HG03139 (cell line): ENCODE results near the gene PRKG1.
"Not testable (repeated sequence)": the region's sequence is repeated elsewhere in the genome, so short reads cannot be mapped to it uniquely, and the experiment has no call there.

Source experiments
- ATAC-seq: cut with Tn5 transposase; IDR thresholded peaks from one replicate; pipeline ENCODE4 v1.9.1; 2021; ENCODE audit not compliant: unreplicated experiment

Gene PRKG1

GRCh38 chr10:52226197-52226847, 1152.0 kb downstream of the PRKG1 start:
- no peak for ATAC-seq

DNA sequence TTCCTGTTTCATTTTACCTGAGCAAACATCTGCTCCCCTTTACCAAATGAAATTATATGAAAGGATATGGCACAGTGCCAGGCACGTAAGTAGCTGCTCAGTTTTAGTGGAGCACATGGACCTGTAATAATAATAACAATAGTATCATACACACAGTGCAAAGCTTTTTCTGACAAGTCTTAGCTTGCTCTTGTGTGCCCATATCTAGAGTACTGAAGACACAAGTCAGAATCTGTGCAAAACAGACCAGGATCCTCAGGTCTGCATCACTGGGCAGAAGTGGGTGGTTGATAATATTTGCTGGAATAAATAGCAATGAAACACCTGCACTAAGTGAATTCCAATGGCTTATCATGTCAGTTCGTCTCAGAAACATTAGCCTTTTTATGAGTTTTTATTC, 1154.3 kb downstream of the PRKG1 start:
- ATAC-seq, result no peak

- ATAC-seq, result no peak
Measured at GRCh38 chr10:52229291-52229931, 1155.1 kb downstream of the PRKG1 start.

GRCh38 chr10:52232561-52233350, 1158.5 kb downstream of the PRKG1 start:
- ATAC-seq, result peak; percentile 95

DNA sequence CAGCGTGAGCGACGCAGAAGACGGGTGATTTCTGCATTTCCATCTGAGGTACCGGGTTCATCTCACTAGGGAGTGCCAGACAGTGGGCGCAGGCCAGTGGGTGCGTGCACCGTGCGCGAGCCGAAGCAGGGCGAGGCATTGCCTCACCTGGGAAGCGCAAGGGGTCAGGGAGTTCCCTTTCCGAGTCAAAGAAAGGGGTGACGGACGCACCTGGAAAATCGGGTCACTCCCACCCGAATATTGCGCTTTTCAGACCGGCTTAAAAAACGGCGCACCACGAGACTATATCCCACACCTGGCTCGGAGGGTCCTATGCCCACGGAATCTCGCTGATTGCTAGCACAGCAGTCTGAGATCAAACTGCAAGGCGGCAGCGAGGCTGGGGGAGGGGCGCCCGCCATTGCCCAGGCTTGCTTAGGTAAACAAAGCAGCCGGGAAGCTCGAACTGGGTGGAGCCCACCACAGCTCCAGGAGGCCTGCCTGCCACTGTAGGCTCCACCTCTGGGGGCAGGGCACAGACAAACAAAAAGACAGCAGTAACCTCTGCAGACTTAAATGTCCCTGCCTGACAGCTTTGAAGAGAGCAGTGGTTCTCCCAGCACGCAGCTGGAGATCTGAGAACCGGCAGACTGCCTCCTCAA, 1159.2 kb downstream of the PRKG1 start:
- not testable (repeated sequence) for ATAC-seq

GRCh38 chr10:52239771-52240170, 1165.5 kb downstream of the PRKG1 start:
- no peak for ATAC-seq

- ATAC-seq, result no peak
Measured at GRCh38 chr10:52245547-52245946, 1171.3 kb downstream of the PRKG1 start.

- ATAC-seq, result not testable (repeated sequence)
Measured at GRCh38 chr10:52247929-52248328, 1173.6 kb downstream of the PRKG1 start.

GRCh38 chr10:52248697-52249306, 1174.5 kb downstream of the PRKG1 start:
- no peak for ATAC-seq

- no peak for ATAC-seq
Measured at GRCh38 chr10:52249850-52250395, 1175.6 kb downstream of the PRKG1 start.

- ATAC-seq, result no peak
Measured at GRCh38 chr10:52250510-52250909, 1176.2 kb downstream of the PRKG1 start.

- no peak for ATAC-seq
Measured at GRCh38 chr10:52252307-52252706, 1178.0 kb downstream of the PRKG1 start.

- peak; percentile 98 for ATAC-seq
Measured at GRCh38 chr10:52256832-52257691, 1182.8 kb downstream of the PRKG1 start.

- ATAC-seq, result peak; percentile 75
Measured at GRCh38 chr10:52257692-52258075, 1183.4 kb downstream of the PRKG1 start.

DNA sequence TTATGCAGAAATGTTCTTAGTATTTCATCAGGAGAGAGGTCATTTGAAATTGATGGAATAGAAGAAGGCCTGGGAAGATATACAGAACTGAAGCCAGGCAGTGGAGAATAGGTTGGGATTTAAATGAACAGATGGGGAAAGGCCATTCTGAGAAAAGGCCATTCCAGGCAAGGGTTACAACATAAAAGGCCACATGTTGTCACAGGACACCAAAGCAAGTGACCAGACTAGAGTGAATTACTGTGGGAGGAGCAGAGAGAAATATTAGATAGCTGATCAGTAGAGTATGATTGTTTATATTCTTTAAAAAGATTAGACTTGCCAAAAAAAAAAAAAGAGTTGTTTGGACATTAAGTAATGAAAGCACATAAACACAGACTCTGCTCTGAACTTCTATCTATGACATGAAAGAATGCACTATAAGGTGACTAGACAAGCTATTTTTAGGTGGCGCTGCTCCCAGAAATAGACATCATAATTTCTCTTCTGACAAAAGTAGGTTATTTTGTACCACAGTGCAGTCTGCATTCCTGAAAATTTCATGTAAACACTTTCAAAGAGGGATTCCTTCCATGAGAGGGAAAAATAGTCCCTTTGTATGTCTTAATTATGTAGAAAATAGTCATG, 1184.6 kb downstream of the PRKG1 start:
- ATAC-seq, result no peak

DNA sequence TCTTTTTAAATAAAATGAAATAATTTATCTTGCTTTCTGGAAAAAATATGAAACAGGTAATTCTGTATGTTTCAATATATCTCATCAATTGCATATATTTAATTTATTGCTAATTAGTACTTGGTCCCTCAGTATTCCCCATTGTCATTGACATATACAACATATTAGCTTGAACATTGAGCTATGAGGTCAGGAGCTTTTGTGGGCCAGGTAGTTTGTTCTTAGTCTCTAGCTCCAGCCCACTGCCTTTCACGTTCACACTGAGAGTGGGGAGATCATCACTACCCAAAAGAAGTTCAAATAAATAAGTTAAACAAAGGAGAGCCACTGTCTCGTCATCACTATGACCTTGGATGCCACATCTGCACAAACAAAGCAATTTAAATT, 1185.1 kb downstream of the PRKG1 start:
- ATAC-seq, result no peak

DNA sequence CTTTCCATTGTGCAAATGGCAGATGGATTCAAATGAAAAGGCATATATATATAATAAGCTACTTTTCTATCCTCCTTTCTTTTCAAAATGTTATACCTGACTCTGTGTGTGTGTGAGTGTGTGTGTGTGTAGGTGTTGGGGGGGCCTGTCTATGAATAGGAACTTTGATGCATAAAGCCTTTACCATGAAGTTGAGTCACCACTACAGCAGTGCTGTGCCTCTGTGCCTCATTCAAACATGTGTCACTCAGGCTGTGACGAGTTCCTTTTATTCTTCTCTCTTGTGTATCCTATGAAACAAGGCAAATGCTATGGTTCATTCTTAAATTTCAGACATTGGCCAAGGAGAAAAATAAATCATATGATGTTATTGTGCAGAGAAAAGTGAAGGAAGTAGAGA, 1187.1 kb downstream of the PRKG1 start:
- ATAC-seq, result no peak

DNA sequence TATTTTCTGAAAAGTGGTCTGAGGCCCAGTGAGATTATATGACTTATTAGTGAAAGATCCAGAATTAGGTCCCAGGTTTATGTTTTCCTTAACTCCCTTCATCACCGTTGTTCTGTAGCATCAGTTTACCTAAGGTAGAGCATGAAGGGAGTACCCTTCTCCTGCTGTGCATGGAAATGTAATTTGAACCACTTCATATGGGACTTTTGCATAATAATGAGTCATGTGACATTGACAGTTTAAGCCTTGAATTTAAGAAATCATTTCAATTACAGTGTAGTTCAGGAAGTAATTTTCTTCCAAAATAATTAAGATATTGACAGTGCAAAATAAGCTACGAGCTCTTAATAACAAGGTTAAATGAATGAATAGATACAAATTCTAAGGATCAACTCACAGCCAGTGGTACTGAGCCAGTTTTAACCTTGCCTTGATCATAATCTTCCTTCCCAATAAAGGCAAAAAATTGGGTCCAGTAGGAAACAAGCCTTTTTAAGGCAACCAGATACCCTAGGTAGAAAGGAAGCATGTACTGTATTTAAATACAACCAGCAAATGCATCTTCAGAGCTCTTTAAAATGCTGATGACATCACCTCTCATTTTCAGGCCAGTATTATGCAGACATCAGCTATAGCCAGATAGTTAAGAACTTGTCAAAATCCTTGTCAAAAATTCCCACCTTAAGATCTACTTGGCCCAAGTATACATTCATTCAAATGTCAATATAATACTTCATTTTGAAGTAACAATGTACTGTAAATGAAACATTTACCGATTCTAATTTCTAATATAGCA, 1191.0 kb downstream of the PRKG1 start:
- no peak for ATAC-seq

DNA sequence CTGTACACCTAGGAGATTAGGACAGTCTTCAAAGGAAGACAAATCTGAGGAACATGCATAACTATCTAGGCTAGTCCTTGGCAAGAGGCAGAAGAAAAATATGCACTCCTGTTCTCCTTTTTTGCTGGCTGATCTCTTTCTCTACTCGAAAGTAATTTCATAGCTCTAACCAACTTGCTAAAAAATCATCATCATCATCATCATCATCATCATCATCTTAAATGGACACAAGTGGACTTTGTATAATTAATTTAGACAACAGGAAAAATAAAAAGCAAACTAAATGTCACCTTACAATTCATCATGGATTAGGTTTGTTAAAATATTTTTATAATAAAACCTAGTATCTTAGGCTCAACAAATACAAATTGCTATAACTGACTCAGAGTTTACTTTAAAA, 1192.6 kb downstream of the PRKG1 start:
- no peak for ATAC-seq
